ENCODE measurements around the gene DUSP12. TPM values are rescaled to one million over a fixed set of nuclear protein-coding genes. Genes with fewer than 3 reads are reported as not detected.

DUSP12 gene
- total and polyA plus RNA-seq, 9 of the 15 experiments (the other 6 are each of a cell fraction or from before 2014, with no cell fraction given) = 10.4 to 81.4 (median 43.6) TPM

- TF ChIP-seq TAL1 (IDR thresholded peaks at IDR 0.05) (no peak), RB1 (IDR thresholded peaks at IDR 0.05; ENCODE audit: low read depth) (peak; percentile 36), NFRKB (IDR thresholded peaks at IDR 0.05; ENCODE audit: low read depth) (peak; percentile 90), NR0B1 (IDR thresholded peaks at IDR 0.05; ENCODE audit: partially characterized antibody) (no peak), SP2 (IDR thresholded peaks at IDR 0.05; ENCODE audit: extremely low read depth, low read depth, low read length, poor library complexity, severe bottlenecking) (no peak), HES1 (IDR thresholded peaks at IDR 0.05; ENCODE audit: low read depth) (no peak), CEBPZ (IDR thresholded peaks at IDR 0.05; ENCODE audit: borderline replicate concordance, low read depth, low read length) (no peak), CBX1 (IDR thresholded peaks at IDR 0.05; ENCODE audit: low read depth) (no peak; the same call in 1 of the 2 replicates), OTX1 (CRISPR knock-in tag; IDR thresholded peaks at IDR 0.05) (no peak), ZNF668 (CRISPR knock-in tag; IDR thresholded peaks at IDR 0.05) (no peak), ZBTB17 (CRISPR knock-in tag; IDR thresholded peaks at IDR 0.05) (no peak), TARDBP (IDR thresholded peaks at IDR 0.05) (no peak; the same call in 1 of the 2 replicates), TCF7L2 (IDR thresholded peaks at IDR 0.05; ENCODE audit: low read depth, low read length) (no peak), POU5F1 (IDR thresholded peaks at IDR 0.05; ENCODE audit: borderline replicate concordance, low read depth, low read length, partially characterized antibody) (peak; percentile 100), SREBF2 (CRISPR knock-in tag; IDR thresholded peaks at IDR 0.05) (no peak), SIRT6 (IDR thresholded peaks at IDR 0.05; ENCODE audit: low read depth, low read length) (no peak), TCF7 (IDR thresholded peaks at IDR 0.05; ENCODE audit: borderline replicate concordance) (no peak), BACH1 (tag; IDR thresholded peaks at IDR 0.05) (no peak)
- TF ChIP-seq, protein P1, sequence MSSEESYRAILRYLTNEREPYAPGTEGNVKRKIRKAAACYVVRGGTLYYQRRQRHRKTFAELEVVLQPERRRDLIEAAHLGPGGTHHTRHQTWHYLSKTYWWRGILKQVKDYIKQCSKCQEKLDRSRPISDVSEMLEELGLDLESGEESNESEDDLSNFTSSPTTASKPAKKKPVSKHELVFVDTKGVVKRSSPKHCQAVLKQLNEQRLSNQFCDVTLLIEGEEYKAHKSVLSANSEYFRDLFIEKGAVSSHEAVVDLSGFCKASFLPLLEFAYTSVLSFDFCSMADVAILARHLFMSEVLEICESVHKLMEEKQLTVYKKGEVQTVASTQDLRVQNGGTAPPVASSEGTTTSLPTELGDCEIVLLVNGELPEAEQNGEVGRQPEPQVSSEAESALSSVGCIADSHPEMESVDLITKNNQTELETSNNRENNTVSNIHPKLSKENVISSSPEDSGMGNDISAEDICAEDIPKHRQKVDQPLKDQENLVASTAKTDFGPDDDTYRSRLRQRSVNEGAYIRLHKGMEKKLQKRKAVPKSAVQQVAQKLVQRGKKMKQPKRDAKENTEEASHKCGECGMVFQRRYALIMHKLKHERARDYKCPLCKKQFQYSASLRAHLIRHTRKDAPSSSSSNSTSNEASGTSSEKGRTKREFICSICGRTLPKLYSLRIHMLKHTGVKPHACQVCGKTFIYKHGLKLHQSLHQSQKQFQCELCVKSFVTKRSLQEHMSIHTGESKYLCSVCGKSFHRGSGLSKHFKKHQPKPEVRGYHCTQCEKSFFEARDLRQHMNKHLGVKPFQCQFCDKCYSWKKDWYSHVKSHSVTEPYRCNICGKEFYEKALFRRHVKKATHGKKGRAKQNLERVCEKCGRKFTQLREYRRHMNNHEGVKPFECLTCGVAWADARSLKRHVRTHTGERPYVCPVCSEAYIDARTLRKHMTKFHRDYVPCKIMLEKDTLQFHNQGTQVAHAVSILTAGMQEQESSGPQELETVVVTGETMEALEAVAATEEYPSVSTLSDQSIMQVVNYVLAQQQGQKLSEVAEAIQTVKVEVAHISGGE (CRISPR knock-in tag; IDR thresholded peaks at IDR 0.05) = peak in 2 of 3 experiments; percentile 74 to 98; a peak in 4 of 6 replicates
Observed at GRCh38 chr1:161766102-161766981, 16.8 kb downstream of the DUSP12 start, which contains the start of gene ATF6 (continued).
